ENCODE results near the gene FLCN.
A peak's percentile ranks its signal among the peaks of the same experiment; 100 is the strongest.
"Not testable (repeated sequence)": the region's sequence is repeated elsewhere in the genome, so short reads cannot be mapped to it uniquely, and the experiment has no call there.

The FLCN gene

DNA sequence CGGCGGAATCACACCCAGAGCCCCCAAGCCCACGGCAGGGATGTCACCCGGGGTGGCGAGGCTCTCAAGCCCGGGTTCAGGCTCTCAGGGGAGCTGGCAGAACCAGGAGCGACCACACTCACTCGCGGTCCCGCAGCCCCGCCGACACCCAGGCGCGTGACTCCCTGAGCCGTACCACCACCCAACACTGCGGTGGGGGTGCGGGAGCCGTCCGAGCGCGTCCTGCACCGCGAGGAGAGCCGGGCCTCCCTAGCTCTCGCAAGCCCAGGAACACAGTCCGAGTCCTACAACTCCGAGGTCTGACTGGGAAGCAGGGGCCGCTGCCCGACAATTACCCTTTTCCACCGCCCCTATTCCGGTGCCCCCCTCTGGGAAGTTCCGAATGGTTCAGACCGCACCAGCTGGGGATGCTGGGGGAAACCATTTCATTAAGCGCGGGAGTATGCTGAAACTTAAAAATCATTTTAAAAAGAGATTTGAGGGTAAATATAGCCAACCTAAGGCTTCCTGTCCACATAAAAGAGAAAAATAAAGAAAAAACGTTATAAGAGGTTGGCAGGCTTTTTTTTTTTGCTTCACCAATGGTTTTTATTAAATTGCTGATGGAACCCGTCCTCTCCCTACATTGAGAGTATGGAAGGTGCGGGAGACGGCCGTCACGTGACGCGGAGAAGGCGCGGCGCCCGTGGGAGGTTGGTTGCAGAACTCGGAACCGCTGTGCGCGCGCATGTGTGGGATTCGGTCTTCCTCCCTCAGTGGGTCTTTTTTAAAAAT, at the start of gene FLCN:
Gene FLCN (minus strand): TSS at position 143 of the 774 bp plus-strand sequence. CDS start 9,031 bp downstream, outside the sequence.
- DNase-seq = peak; percentile 66

GRCh38 chr17:17285951-17286350, 49.0 kb upstream of the FLCN start:
- no peak for DNase-seq

- DNase-seq = peak; percentile 92
These were observed 43.9 kb upstream of the FLCN start, which contains the start of gene COPS3 for GRCh38 chr17:17280613-17281549. Gene COPS3, minus strand, starts transcription at chr17:17281246. Its CDS starts 60 bp downstream, at chr17:17281186.

DNA sequence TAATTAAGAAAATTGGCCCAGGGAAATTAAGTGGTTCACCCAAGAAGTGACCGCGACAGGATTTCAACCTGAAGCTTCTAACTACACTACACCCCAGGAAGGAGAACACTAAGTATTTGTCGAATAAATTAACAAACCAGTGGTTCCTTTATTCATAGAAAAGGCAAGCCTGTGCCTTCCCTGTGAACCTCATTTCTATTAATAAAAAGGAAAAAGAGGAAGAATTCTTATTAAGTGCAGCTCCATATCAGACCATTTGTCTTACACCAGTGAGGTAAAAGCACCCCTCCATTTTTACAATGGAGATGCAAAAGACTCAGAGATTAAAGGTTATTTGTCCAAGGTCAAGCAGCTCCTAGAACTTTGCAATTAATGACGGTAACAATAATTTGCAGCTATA, 42.3 kb upstream of the FLCN start:
- DNase-seq = no peak

DNA sequence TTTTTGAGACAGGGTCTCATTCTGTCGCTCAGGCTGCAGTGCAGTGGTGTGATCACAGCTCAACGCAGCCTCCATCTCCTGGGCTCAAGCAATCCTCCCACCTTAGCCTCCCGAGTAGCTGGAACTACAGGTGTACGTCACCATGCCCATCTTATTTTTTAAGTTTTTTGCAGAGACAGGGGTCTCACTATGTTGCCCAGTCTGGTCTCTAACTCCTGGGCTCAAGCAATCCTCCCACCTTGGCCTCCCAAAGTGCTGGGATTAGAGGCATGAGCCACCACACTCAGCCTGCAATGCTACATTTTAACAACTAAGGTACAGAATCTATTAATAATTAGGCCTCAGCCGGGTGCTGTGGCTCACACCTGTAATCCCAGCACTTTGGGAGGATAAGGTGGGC, 40.5 kb upstream of the FLCN start:
- DNase-seq = not testable (repeated sequence)

DNA sequence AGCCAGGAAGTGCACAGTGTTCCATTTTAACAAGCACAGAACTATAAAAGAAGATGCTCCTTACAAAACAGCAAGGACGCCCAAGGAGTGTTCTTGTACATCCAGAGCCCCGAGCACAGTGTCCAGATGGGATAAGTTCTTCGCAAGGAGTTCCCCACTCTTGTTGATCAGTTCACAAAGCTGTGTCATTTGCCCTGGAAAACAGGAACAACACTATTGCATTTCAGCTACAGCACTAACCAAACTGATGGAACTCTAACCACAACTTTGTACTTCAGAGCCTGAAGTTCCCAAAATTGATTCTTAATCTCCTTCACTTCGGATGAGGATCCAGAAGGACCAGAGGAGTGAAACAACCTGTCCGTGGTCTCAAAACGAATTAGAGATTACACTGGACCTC, 39.0 kb upstream of the FLCN start:
- DNase-seq = no peak

DNA sequence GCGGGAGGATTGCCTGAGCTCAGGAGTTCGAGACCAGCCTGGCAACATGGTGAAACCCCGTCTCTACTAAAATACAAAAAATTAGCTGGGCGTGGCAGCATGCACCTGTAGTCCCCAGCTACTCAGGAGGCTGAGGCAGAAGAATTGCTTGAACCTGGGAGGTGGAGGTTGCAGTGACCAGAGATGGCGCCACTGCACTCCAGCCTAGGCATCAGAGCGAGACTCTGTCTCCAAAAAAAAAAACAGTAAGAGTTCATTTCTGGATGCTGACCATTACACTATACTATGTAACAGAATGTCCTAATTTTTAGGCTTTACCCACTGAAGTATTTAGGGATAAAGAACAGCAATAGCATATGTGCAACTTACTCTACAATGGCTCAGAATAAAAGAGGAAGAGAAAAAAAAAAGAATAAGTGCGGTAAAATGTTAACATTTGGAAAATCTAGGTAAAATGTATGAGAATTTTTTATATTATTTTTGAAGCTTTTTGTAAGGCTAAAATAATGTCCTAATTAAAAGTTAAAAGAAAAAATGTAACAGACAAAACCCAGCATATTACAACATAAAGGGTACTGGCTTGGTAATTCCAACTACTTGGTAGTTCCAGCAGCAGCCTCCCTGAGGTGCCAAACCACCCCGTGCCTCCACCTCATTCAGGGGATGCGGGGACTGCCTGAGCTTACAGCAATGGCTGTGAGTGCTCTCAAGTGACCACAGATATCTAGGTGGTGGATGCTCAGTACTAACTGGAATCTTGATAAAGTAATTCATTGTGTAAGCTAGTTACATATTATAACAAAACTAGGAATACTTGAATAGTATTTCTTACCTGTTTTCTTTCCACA, 33.2 kb upstream of the FLCN start:
- no peak for DNase-seq

GRCh38 chr17:17264430-17264829, 27.5 kb upstream of the FLCN start:
- no peak for DNase-seq

DNA sequence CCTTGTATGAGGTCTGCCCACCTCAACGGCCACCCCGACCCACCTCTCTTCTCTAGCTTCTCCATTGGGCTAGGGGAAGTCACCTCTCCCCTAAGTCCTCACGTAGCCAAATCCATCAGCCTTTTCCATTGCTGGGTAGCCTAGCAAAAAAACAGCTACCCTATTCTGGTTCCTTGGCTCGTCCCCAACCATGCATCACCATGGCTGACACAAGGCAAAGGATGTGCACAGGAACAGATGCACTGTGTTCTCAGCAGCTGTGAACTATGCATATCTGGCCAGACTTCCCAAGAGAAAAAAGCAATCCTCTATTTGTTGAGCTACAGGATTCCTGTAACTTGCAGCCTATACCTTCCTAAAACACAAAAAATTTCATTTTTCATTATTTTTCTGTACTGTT, 22.0 kb upstream of the FLCN start:
- no peak for DNase-seq

- no peak for DNase-seq
These were observed 21.0 kb upstream of the FLCN start for GRCh38 chr17:17258011-17258410.

DNA sequence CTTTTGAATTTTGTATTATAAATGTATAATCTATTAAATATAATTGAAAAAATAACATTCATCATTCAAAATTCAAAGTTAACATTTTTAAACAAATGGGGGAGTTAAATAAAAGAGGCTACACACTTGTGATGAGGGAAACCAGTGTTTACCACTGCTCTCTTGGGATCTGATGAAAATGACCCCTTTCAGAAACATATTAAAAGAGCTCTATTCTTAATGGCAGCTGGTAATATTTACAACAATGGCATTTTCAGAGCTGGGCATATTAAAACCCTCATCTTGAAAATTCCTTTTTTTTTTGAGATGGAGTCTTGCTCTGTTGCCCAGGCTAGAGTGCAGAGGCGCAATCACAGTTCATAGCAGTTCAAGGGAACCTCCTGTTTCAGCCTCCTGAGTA, 19.3 kb upstream of the FLCN start:
- no peak for DNase-seq

DNA sequence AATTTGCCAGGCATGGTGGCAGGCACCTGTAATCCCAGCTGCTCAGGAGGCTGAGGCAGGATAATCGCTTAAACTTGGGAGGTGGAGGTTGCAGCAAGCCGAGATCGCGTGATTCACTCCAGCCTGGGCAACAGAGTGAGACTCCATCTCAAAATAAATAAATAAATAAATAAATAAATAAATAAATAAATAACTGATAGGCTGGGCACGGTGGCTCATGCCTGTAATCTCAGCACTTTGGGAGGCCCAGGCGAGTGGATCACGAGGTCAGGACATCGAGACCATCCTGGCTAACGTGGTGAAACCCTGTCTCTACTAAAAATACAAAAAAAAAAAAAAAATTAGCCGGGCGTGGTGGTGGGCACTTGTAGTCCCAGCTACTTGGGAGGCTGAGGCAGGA, 18.7 kb upstream of the FLCN start:
- not testable (repeated sequence) for DNase-seq

GRCh38 chr17:17254036-17254435, 17.1 kb upstream of the FLCN start:
- DNase-seq = no peak

DNA sequence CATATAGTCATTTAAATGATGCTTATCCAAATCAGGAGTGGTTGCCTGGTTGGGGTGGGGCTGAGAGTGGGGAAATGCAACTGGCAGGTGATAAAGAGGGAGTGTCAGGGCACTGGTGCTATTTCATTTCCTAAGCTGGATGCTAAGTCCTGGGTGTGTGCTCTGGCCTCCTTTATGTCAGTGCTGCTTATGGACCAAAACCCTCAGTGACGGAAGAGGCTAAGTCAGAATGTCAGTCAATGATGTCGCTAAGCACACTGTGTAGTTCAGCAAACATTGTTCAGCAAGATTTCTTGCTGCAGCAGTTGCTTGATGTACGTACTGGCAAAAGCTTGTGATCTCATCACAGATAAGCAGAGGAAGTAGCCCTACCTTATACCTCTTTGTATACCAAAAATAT, 16.4 kb upstream of the FLCN start:
- DNase-seq = no peak

- DNase-seq = no peak
These were observed 15.2 kb upstream of the FLCN start for GRCh38 chr17:17252149-17252661.

DNA sequence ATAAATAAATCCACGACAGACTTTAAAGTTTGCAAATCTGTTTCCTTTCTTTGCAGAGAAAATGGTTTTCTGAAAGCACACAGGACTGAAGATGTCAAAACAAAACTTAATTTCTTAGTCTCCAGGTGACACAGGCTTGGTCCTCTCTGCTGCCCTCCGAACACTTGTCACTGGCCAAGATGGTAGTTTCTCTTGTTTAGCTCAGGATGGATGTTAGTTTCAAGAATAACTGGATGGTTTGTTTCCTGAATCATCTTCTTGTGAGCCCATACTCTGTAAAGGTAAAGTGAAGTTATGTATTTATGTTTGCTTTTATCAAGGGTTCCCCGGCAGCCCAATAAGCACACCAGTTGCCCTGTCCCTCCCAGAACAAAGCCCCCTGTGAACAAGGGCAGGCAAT, 9.9 kb upstream of the FLCN start:
- no peak for DNase-seq

DNA sequence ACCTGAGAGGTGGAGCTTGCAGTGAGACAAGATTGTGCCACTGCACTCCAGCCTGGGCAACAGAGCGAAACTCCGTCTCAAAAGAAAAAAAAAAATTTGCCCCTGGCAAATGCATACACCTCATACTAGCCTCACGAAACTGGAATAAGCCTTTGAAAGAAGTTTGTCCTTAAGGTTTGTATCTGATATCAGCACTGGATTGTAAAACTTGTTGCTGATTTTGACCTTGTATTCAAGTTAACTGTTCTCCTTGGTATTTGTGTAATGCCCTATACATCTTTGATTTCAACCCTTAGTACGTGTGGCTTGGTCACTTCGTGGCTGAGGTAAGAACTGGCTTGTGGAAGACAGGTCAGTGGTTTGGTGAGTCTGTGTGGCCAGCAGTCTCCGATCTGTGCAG, 6.2 kb upstream of the FLCN start:
- DNase-seq = no peak

DNA sequence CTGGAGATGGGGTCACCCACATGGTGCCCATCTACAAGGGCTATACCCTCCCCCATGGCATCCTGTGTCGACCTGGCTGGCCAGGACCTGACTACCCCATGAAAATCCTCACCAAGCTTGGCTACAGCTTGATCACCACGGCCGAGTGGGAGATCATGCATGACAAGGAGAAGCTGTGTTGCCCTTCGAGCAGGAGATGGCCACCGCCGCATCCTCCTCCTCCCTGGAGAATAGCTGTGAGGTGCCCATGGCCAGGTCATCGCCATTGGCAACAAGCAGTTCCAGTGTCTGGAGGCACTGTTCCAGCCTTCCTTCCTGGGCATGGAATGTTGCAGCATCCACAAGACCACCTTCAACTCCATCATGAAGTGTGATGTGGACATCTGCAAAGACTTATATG, 5.3 kb upstream of the FLCN start:
- DNase-seq = no peak

DNA sequence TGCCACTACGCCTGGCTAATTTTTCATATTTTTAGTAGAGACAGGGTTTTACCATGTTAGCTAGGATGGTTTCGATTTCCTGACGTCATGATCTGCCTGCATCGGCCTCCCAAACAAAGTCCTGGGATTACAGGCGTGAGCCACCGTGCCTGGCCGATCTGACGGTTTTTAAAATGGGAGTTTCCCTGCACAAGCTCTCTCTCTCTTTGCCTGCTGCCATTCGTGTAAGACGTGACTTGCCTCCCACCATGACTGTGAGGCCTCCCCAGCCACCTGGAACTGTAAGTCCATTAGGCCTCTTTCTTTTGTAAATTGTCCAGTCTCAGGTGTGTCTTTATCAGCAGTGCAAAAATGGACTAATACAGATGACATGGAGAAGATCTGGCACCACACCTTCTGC, 4.7 kb upstream of the FLCN start:
- no peak for DNase-seq

GRCh38 chr17:17239832-17240231, 2.9 kb upstream of the FLCN start:
- no peak for DNase-seq

DNA sequence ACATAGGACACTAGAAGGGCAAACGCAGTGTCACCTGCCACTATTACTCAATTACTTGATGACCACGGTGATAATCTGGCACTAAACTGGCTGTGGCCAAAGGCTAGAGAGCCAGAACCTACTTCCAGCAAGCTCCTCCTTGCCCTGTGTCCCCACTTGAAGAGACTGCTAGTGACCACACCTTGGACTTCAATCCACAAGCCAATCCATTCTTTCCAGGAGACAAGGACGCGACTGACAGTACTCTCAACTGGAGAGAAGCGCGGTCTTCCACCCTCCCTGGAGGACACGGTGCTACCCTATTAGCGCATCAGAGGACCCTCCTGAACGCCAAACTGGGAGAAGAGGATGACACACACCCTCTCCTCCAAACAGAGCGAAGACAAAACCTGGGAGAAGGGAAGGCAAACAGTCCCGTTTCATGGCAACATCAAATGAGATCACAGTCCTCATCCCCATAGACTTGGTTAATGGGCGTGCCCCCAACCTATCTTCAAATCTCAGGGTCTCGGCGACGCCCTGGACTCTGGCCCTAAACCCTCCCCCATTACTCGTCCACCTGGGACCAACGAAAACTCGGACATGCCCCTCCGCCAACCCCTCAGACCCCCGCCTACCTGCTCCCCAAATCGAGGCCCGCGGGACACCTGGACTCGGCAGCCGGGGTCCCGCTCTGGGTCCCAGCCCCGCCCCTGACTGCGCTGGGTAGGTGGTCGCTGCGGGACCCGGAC, 508 bp downstream of the FLCN start:
- DNase-seq = no peak
